AG10803 (cell line): ENCODE results near the gene MRM1.
A peak's percentile ranks its signal among the peaks of the same experiment; 100 is the strongest.

Source experiments
- DNase-seq: peaks from one replicate; pipeline ENCODE4 v3.0.0; 2010; ENCODE audit warnings: low read depth
- H3K4me3 ChIP-seq: 2 replicates; pipeline ENCODE4 v1.5.1; 2011; ENCODE audit warnings: mild to moderate bottlenecking, low read length, control low read depth
- TF ChIP-seq, protein P1 (sequence below): conservative IDR thresholded peaks from 2 replicates; pipeline ENCODE4 v1.5.1; 2011; ENCODE audit warnings: mild to moderate bottlenecking, low read length, control low read depth, inconsistent platforms

The MRM1 gene

DNA sequence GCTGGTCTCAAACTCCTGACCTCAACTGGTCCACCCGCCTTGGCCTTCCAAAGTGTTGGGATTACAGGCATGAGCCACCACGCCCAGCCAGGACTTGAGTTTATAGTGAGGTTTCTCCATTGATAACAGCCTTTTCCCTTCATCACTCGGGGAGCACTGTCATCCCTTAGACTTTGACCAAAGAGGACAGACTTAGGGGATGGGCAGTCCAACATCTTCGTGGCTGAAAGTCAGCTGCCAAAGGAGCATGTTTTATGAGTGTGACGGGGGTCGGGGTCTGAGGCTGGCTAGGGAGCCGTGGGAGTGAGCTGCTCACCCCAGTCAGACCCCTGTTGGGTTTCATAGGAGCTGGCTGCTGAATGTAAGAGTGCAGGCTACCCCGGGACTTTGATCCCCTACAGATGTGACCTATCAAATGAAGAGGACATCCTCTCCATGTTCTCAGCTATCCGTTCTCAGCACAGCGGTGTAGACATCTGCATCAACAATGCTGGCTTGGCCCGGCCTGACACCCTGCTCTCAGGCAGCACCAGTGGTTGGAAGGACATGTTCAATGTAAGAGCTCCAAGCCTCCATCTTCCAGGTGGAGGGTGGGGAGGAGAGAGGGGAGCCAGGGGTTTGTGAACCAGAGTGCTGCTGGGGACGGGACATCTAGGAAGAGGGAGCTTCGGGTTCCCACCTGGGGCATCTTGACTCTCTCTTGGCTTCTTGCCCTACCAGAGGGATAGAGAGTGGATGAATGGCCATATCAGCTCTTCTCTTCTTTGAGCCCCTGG, 6.6 kb upstream of the MRM1 start:
- no peak overlapping the region for H3K4me3 ChIP-seq
- TF ChIP-seq, protein P1, sequence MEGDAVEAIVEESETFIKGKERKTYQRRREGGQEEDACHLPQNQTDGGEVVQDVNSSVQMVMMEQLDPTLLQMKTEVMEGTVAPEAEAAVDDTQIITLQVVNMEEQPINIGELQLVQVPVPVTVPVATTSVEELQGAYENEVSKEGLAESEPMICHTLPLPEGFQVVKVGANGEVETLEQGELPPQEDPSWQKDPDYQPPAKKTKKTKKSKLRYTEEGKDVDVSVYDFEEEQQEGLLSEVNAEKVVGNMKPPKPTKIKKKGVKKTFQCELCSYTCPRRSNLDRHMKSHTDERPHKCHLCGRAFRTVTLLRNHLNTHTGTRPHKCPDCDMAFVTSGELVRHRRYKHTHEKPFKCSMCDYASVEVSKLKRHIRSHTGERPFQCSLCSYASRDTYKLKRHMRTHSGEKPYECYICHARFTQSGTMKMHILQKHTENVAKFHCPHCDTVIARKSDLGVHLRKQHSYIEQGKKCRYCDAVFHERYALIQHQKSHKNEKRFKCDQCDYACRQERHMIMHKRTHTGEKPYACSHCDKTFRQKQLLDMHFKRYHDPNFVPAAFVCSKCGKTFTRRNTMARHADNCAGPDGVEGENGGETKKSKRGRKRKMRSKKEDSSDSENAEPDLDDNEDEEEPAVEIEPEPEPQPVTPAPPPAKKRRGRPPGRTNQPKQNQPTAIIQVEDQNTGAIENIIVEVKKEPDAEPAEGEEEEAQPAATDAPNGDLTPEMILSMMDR = no peak
- no peak for DNase-seq

DNA sequence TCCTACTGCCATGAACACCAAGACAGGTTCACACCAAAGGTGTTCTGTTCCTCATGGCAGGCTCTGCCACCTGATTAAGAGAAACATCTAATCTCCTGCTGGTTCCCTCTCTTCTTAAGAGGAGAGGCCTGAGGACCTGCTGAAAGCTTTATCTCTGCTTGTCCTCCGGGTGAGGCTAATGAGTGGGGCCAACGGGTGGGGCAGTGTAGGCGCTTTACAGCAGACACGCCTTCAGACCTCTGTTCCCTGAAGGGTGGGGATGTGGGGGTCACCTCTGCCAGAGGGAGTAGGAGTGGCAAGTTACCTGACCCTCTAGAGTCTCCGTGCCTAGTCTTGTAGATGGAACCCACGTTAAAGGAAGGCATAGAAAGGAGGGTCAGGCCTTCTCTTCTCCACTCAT, 4.2 kb upstream of the MRM1 start:
- TF ChIP-seq, protein P1 = no peak
- no peak for DNase-seq

DNA sequence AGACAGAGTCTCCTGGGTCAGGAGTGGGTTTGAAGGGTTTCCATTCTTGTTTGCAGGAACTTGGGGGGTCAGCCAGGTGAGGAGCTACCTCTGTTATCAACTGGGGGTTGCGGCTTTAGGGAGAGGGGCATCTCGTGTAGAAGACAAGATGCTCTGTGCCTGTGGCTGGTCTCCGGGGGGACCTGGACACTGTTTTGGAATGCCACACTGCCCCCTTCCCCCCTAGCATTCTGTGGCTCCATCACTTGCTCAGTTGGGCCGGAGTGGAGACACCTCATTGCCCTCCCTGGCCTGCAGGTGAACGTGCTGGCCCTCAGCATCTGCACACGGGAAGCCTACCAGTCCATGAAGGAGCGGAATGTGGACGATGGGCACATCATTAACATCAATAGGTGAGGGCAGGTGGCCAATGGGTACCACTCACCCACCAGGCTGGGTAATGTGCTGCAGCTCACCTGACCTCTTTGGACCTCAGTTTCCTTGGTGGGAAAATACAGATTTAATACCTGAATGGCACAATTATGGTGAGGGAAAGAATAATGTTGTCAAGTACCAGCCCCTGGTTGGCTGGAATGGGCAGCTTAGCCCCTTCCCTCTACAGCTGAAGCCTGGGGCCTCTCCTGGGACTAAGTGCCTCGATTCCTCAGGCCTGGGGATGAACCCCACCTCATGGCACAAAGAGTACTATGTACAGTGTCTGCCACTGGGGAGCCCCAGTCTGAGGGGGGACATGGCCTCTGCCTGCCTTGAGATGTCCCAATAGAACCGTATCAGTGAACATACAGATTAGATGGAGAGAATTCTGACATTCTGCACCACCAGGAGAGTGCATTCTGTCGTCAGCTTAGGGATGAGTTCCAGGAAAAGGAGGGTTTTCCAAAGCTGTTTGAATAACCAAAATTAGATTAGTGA, 3.3 kb upstream of the MRM1 start:
- no peak for DNase-seq
- TF ChIP-seq, protein P1 = no peak
- H3K4me3 ChIP-seq = no peak overlapping the region

More for the DNA sequence above, 4.2 kb upstream of the MRM1 start:
- H3K4me3 ChIP-seq = no peak overlapping the region

DNA sequence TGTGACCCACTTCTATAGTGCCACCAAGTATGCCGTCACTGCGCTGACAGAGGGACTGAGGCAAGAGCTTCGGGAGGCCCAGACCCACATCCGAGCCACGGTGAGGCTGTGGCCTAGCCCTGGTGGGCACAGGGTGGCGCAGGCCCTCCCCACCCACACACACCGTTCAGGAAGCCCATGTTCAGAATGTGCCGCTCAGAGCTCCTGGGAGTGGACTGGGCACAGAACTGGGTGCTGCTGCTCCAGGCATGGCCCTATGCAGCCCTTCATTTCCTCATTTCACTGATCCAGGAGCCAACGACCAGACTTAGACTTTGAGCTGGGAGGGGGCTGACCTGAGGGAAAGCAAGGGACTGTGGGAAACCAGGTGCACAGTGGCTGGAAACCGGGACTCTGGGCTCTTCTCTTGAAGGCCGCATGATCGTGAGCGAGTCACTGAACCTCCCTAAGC, 2.4 kb upstream of the MRM1 start:
- no peak overlapping the region for H3K4me3 ChIP-seq
- DNase-seq = no peak
- TF ChIP-seq, protein P1 = no peak

DNA sequence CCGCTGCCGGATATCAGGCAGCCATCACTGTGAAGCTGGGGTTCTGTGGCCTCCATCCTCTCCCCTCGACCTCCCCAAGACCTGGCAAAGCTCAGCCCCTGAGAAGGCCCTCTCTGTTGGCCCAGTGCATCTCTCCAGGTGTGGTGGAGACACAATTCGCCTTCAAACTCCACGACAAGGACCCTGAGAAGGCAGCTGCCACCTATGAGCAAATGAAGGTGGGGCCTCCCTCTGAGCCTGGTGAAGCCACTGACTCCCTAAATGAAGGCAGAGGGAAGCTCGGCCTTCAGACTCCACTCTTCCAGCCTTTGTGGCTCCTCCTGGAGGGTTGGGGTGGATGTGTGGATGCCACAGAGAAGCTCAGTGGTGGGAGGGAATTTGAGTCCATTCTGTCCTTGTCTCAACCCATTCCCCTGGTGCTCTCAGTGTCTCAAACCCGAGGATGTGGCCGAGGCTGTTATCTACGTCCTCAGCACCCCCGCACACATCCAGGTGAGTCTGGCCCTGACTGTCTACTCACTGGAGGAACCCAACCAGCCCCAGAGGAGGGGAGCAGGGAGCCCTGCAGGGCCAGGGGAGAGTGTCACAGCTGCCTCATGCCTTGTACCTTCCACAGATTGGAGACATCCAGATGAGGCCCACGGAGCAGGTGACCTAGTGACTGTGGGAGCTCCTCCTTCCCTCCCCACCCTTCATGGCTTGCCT, 1.7 kb upstream of the MRM1 start:
- no peak for DNase-seq
- no peak overlapping the region for H3K4me3 ChIP-seq
- TF ChIP-seq, protein P1 = no peak

DNA sequence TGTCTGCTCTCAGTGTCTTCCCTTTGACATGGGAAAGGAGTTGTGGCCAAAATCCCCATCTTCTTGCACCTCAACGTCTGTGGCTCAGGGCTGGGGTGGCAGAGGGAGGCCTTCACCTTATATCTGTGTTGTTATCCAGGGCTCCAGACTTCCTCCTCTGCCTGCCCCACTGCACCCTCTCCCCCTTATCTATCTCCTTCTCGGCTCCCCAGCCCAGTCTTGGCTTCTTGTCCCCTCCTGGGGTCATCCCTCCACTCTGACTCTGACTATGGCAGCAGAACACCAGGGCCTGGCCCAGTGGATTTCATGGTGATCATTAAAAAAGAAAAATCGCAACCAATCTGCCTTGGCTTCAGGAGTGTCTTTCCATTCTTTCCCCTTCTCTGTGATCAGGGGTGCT, 918 bp upstream of the MRM1 start:
- TF ChIP-seq, protein P1 = no peak
- H3K4me3 ChIP-seq = peak overlapping the region; percentile 95
- no peak for DNase-seq
